ENCODE data around the gene PPIL3.

- TF ChIP-seq CTCF (IDR thresholded peaks at IDR 0.05; ENCODE audit: low read length) (no peak), EZH2 (optimal IDR thresholded peaks at IDR 0.05; ENCODE audit: low read depth, low read length) (no peak)
These were observed 42.2 kb upstream of the PPIL3 start for GRCh38 chr2:200930947-200931626.
